NCI-H1930 (cell line): ENCODE results near the gene CITED2.
"Not testable (repeated sequence)": the region's sequence is repeated elsewhere in the genome, so short reads cannot be mapped to it uniquely, and the experiment has no call there.

ENCODE experiments used
- DNase-seq, 2 experiments: peaks; one replicate each; lab custom pipeline; 2025; lab: John Stamatoyannopoulos, UW

Gene CITED2

GRCh38 chr6:139374357-139375225 lies at the start of gene CITED2:
Gene CITED2 (minus strand): TSS chr6:139374648. CDS start chr6:139373944, 704 bp downstream.
- peak; percentile 48 to 75 for DNase-seq

GRCh38 chr6:139423037-139423703 lies 48.7 kb upstream of the CITED2 start:
- DNase-seq, result no peak

GRCh38 chr6:139422105-139423036 lies 47.9 kb upstream of the CITED2 start:
- no peak for DNase-seq

GRCh38 chr6:139418481-139419132 lies 44.2 kb upstream of the CITED2 start:
- no peak for DNase-seq

- no peak for DNase-seq
These were observed 41.7 kb upstream of the CITED2 start for GRCh38 chr6:139416146-139416545.

GRCh38 chr6:139415365-139415764 lies 40.9 kb upstream of the CITED2 start:
- DNase-seq, result no peak

GRCh38 chr6:139412103-139412502 lies 37.7 kb upstream of the CITED2 start:
- DNase-seq, result not testable (repeated sequence)

- DNase-seq, result no peak
These were observed 34.6 kb upstream of the CITED2 start for GRCh38 chr6:139409026-139409425.

- DNase-seq, result no peak
These were observed 33.3 kb upstream of the CITED2 start for GRCh38 chr6:139407718-139408222.

GRCh38 chr6:139406577-139407343 lies 32.3 kb upstream of the CITED2 start:
- no peak for DNase-seq

- no peak for DNase-seq
These were observed 28.5 kb upstream of the CITED2 start for GRCh38 chr6:139402876-139403386.

GRCh38 chr6:139398658-139399057 lies 24.2 kb upstream of the CITED2 start:
- DNase-seq, result no peak

- DNase-seq, result no peak
These were observed 21.4 kb upstream of the CITED2 start for GRCh38 chr6:139395891-139396301.

- no peak for DNase-seq
These were observed 20.9 kb upstream of the CITED2 start for GRCh38 chr6:139395371-139395770.

- DNase-seq, result no peak
These were observed 19.7 kb upstream of the CITED2 start for GRCh38 chr6:139394027-139394649.

- no peak for DNase-seq
These were observed 18.3 kb upstream of the CITED2 start for GRCh38 chr6:139392794-139393193.

GRCh38 chr6:139391709-139392108 lies 17.3 kb upstream of the CITED2 start:
- DNase-seq, result no peak

- DNase-seq, result no peak
These were observed 16.0 kb upstream of the CITED2 start for GRCh38 chr6:139390447-139390846.

- no peak for DNase-seq
These were observed 13.9 kb upstream of the CITED2 start for GRCh38 chr6:139388384-139388783.

- DNase-seq, result no peak
These were observed 12.0 kb upstream of the CITED2 start for GRCh38 chr6:139386404-139386803.
